Diencephalon (tissue), 1 donor: Measurements from ENCODE around the gene CFTR. TPM values are rescaled to one million over a fixed set of nuclear protein-coding genes. Genes with fewer than 3 reads are reported as not detected.

Source experiments
- small RNA-seq: library from RNA; depleted of rRNA; stranded (forward); fragments of <200 nt; gene quantifications from one replicate; pipeline ENCODE3, GENCODE V24; 2014
- total RNA-seq: library from RNA; depleted of rRNA; stranded (reverse); fragments of >200 nt; gene quantifications from one replicate; pipeline ENCODE4 v1.2.3, GENCODE V29; 2014

CFTR gene
- total RNA-seq: 1.4 TPM

GRCh38 chr7:117479225-117480054, at the start of gene CFTR:
Gene CFTR (plus strand): TSS chr7:117480025. CDS start chr7:117480095, 70 bp downstream.

Small RNA genes lying within 50 kb of the gene (small RNA-seq; reads per million reads assigned to genes)
- gene AC000111.1 (not detected), gene AC000111.2 (not detected)

Other genes with a start within 250 kb of the CFTR start
- 2.3 TPM for gene WNT2, start 157.0 kb upstream of the CFTR start, total RNA-seq
- gene ASZ1, start 52.5 kb upstream of the CFTR start, total RNA-seq: not detected